NCI-H1092 (cell line): ENCODE results near the gene C16orf95.
"Not testable (repeated sequence)": the region's sequence is repeated elsewhere in the genome, so short reads cannot be mapped to it uniquely, and the experiment has no call there.

Experiments
- DNase-seq: peaks from one replicate; lab custom pipeline; 2025; lab: John Stamatoyannopoulos, UW

The C16orf95 gene

DNA sequence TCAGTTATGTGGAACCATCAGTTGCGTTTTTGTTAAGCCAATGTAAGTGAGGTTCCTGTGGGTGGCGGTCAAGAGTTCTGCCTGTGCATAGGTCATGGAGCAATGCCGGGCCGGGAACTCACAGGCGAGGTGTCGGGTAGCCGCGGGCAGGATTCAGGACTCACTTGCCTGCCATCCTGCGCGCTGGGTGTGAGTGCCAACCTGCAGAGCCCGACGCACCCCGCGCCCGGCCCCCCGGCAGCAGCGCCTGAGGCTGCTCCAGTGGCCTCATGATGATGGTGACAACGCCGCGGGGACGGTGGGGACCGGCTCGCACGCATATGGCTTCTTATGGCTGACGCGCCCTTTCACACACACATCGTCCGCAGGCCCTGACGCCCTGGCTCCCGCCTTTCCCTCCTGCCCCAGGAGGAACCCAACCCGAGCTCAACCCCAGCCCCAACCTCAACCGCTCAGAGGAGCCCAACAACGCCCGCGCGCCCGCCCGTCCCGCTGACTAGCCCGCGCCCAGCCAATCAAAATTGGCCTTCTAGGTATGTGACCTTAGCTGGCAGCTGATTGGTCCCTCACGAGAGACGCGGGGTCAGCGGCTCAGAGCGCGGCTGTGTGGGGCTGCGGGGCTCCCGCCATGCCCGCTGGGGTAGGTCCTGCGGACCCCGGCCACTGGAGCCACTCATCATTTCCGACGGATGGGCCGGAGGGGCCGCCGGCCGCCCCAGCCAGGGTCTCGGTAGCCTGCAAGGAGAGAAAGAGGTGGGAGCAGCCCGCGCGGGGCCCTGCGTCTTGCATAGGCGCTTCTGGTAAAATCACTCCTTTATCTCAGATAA lies at the start of gene C16orf95:
Gene C16orf95, minus strand, starts transcription at position 470 of the 827 bp plus-strand sequence. Its CDS starts 150 bp downstream, at position 320.
- peak; percentile 96 for DNase-seq

DNA sequence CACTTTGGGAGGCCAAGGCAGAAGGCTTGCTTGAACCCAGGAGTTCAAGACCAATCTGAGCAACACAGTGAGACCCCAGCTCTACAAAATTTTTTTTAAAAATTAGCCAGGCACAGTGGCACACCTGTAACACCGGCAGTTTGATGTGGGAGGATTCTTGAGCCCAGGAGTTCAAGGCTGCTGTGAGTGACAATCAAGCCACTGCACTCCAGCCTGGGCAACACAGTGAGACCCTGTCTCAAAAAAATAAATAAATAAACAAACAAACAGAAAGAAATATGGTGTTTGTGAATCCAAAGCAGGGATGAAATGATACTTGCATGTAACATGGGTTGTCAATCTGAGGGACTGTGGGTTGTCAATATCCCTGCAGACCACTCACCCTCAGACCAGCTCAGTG lies 49.7 kb upstream of the C16orf95 start:
- DNase-seq, result no peak

DNA sequence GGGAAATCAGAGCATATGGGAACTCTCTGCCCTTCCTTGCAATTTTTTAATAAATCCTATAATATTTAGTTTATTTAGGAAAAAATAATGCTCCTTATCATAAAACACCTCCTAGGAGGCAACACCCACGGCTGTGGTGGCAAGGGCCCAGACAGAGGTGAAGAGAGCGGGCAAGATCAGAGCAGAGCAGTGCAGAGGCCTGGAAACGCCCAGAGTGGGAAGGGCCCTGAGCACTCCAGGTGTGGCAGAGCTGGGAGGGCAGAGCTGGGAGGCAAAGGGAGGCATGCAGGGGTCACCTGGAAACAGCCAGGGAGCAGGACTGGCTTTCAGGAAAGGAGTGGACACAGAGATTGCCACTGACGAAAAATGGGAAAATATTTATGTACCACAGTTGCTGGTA lies 49.1 kb upstream of the C16orf95 start:
- no peak for DNase-seq

GRCh38 chr16:87365021-87365713 lies 48.0 kb upstream of the C16orf95 start:
- no peak for DNase-seq

DNA sequence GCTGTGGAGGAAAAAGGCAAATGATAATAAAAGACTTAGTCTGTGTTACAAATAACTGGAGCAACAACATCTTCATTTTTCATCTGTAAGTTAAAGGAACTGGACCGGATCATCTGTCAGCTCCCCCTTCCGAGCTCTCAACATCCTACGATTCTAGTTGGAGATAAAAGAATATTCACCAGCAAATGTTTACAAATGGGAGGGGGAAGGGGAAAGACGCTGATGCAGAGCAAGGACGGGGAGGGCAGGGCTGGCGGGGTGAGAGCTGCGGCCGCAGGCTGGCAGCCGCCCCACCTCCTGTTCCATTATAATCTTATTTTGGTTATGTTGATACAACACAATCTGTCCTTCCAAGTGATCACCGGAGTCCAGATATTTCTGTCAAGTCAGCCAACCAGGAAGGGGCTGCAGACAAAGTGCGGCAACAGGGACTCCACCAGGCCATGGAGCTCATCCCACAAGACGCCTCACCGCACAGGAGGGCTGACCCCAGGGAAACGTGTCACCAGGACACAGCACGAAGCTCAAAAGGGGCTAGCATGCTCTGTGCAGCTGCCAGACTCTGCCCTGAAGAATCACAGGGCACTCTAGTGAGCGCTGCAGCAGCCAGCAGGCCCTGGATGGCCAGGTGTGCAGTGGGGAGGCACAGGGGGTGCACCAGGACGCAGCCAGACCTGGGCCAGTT lies 46.7 kb upstream of the C16orf95 start:
- no peak for DNase-seq

- not testable (repeated sequence) for DNase-seq
Observed at GRCh38 chr16:87362828-87363559, 45.8 kb upstream of the C16orf95 start.

- no peak for DNase-seq
Observed at GRCh38 chr16:87361916-87362619, 44.9 kb upstream of the C16orf95 start.

- no peak for DNase-seq
Observed at GRCh38 chr16:87360862-87361610, 43.8 kb upstream of the C16orf95 start.

GRCh38 chr16:87359121-87359520 lies 41.9 kb upstream of the C16orf95 start:
- DNase-seq, result no peak

- no peak for DNase-seq
Observed at GRCh38 chr16:87358696-87359095, 41.5 kb upstream of the C16orf95 start.

GRCh38 chr16:87358250-87358649 lies 41.1 kb upstream of the C16orf95 start:
- no peak for DNase-seq

DNA sequence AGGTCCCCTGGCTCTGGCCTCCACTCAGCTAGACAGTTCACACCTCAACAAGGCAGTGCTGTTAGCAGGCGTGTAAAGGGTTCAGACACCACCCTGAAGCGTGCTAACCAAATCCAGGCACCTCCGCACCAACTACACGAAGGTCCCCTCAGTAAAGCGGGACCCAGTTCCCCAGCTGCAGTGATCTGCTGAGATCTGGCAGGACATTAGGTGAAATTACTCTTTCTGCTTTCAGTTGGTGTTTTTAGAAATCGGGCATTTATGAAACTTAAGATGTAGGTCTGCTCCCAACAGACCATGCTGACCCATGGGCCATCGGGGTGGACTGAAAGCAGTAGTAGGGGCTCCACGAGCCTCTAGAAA lies 39.3 kb upstream of the C16orf95 start:
- DNase-seq, result no peak

GRCh38 chr16:87353613-87354012 lies 36.4 kb upstream of the C16orf95 start:
- no peak for DNase-seq

- DNase-seq, result no peak
Observed at GRCh38 chr16:87352818-87353217, 35.6 kb upstream of the C16orf95 start.

DNA sequence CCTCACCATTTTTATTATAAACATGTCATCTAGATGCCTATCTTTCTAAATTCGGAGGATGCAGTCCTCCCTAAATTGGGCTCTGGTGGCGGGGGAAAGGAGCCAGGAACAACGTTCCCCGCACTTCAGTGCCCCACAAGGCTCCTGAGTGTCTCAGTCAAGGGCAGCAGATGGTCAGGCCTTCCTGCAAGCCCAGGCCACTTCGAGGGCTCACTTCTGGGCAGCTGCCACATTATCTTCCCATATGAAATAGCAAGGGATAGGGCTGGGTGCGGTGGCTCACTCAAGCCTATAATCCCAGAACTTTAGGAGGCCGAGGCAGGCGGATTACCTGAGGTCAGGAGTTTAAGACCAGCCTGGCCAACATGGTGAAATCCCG lies 34.1 kb upstream of the C16orf95 start:
- no peak for DNase-seq

- DNase-seq, result no peak
Observed at GRCh38 chr16:87350681-87351319, 33.6 kb upstream of the C16orf95 start.

DNA sequence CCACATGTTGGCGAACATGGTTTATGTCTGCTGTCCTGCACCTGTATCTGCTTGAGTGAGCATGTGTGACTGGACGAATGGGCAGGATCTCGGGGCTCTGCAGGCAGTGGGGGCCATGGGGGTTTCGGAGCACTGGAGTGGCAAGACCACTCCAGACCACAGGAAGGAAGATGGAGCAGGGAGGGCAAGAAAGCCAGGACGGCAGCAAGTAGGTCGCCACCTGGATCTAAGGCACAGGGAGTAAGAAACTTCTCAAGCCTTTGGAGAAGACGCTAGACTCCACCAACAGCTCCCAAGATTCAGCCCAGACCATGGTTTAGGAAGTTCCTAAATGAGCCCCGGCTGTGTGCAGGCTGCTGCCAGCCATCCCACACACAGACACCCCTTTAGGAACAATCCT lies 32.8 kb upstream of the C16orf95 start:
- no peak for DNase-seq

DNA sequence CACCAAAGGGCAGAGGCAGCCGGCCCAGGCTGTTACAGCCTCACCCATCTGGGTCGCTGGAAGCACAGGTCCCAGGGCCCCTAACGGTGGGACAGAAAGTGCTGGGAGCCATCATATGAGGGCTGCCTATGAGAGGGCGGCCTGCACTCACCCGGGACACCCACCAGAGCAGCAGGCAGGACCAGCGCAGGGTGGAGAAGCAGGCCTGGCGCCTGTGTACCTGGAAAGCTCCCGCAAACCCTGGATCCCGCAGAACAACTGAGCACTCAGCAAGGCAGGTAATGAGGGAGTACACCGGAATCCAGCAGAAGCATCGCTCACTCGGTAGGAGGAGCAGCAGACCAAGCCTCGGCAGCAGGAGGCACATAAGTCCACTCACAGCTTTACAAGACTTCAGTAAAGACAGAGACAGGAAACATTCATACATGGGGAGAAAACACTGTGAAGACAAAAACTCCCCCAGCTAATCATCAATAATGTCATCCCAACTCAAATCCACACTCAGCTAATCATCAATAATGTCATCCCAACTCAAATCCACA lies 31.5 kb upstream of the C16orf95 start:
- DNase-seq, result no peak

- no peak for DNase-seq
Observed at GRCh38 chr16:87347932-87348615, 30.9 kb upstream of the C16orf95 start.
